ENCODE results near the gene PSMB2.

Gene PSMB2

DNA sequence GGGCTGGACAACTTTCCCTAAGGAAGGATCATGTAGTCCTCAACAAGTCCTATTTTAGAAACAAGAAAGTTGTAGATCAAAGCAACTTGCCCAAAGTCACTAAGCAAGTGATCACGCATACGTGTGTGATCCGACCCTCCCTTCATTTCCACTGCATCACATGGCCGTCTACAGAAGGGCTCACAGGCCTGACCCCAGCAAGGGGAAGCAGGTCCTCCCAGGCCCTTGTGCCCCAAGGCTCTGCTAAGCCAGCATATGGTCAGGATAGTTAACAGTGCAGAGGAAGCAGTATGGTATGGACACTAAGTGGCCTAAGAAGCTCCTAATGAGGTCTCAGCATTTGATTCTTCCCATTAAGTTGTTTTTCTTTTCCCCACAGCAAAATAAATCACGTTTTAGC lies 43.5 kb downstream of the PSMB2 start:
- TF ChIP-seq SNAI2 (CRISPR knock-in tag; IDR thresholded peaks at IDR 0.05), result no peak
- no peak for TF ChIP-seq ZNF565 (CRISPR knock-in tag; conservative IDR thresholded peaks at IDR 0.05; ENCODE audit: low read depth)
- TF ChIP-seq ZNF8 (CRISPR knock-in tag; IDR thresholded peaks at IDR 0.05), result no peak
- no peak for TF ChIP-seq TCF4 (CRISPR knock-in tag; IDR thresholded peaks at IDR 0.05; ENCODE audit: borderline replicate concordance)
- no peak for TF ChIP-seq TOX (CRISPR knock-in tag; IDR thresholded peaks at IDR 0.05; ENCODE audit: borderline replicate concordance)
- no peak for TF ChIP-seq GLIS3 (CRISPR knock-in tag; IDR thresholded peaks at IDR 0.05)
- TF ChIP-seq, protein P1, sequence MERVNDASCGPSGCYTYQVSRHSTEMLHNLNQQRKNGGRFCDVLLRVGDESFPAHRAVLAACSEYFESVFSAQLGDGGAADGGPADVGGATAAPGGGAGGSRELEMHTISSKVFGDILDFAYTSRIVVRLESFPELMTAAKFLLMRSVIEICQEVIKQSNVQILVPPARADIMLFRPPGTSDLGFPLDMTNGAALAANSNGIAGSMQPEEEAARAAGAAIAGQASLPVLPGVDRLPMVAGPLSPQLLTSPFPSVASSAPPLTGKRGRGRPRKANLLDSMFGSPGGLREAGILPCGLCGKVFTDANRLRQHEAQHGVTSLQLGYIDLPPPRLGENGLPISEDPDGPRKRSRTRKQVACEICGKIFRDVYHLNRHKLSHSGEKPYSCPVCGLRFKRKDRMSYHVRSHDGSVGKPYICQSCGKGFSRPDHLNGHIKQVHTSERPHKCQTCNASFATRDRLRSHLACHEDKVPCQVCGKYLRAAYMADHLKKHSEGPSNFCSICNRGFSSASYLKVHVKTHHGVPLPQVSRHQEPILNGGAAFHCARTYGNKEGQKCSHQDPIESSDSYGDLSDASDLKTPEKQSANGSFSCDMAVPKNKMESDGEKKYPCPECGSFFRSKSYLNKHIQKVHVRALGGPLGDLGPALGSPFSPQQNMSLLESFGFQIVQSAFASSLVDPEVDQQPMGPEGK (CRISPR knock-in tag; IDR thresholded peaks at IDR 0.05; ENCODE audit: borderline replicate concordance), result no peak
- no peak for TF ChIP-seq RARB (CRISPR knock-in tag; IDR thresholded peaks at IDR 0.05)
- no peak for TF ChIP-seq ZFP3 (CRISPR knock-in tag; IDR thresholded peaks at IDR 0.05)
- no peak for TF ChIP-seq OSR1 (CRISPR knock-in tag; IDR thresholded peaks at IDR 0.05)
- TF ChIP-seq, protein P2, sequence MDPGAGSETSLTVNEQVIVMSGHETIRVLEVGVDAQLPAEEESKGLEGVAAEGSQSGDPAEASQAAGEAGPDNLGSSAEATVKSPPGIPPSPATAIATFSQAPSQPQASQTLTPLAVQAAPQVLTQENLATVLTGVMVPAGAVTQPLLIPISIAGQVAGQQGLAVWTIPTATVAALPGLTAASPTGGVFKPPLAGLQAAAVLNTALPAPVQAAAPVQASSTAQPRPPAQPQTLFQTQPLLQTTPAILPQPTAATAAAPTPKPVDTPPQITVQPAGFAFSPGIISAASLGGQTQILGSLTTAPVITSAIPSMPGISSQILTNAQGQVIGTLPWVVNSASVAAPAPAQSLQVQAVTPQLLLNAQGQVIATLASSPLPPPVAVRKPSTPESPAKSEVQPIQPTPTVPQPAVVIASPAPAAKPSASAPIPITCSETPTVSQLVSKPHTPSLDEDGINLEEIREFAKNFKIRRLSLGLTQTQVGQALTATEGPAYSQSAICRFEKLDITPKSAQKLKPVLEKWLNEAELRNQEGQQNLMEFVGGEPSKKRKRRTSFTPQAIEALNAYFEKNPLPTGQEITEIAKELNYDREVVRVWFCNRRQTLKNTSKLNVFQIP (CRISPR knock-in tag; IDR thresholded peaks at IDR 0.05; ENCODE audit: borderline replicate concordance, low read depth), result no peak
- TF ChIP-seq PPARA (CRISPR knock-in tag; IDR thresholded peaks at IDR 0.05; ENCODE audit: borderline replicate concordance), result no peak
- TF ChIP-seq ESRRG (CRISPR knock-in tag; IDR thresholded peaks at IDR 0.05), result no peak
- no peak for TF ChIP-seq ARNTL (CRISPR knock-in tag; IDR thresholded peaks at IDR 0.05; ENCODE audit: borderline replicate concordance, low read depth)
- ATAC-seq, result no peak

DNA sequence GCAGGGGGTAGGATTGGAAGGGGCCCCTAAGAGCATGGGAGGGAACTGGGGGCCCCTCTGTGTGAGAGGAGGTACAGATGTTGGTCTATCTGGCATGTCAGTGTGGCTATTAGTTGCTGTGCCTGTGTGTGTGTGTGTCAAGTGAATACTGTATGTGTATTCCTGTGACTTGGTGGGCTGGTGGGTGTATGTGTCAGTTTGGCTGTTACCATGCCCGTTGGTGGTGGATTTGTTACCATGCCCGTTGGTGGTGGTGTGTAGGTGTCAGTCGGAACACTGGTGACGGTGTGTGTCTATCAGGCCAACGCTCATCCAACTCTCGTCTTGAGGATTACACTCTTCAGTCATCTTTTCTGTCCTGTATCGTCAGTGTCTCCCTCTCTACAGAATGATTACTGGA lies 45.6 kb downstream of the PSMB2 start:
- TF ChIP-seq CSDC2 (CRISPR knock-in tag; IDR thresholded peaks at IDR 0.05) (no peak), ZFP30 (CRISPR knock-in tag; IDR thresholded peaks at IDR 0.05) (no peak)
- ATAC-seq, result no peak

DNA sequence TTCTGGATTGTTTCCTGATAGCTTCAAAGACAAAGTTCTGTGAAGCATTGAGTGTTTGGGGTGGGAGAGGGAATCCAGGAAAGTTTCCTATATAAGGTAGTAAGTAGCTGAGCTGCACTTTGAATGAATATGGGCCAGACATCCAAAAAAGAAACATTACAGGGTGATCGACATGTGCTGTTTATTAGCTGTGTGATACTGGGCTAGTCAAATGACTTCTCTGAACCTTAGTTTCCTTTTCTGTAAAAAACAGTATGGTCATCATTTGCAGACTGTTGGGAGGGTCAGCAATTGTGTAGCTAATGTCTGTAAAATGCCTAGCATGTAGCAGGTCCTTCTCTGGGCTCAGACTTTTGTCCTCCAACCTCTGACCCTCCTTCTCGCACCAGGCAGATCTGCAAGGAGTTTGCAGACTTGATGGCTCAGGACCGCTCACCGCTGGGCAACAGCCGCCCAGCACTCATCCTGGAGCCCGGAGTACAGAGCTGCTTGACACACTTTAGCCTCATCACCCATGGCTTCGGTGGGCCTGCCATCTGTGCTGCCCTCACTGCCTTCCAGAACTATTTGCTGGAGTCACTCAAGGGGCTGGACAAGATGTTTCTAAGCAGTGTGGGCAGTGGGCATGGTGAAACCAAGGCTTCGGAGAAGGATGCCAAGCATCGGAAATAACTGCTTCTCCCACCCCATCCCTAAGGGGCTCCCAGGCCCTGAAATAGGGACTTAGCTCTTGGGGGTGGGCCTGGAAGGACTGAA lies 47.1 kb downstream of the PSMB2 start:
- TF ChIP-seq, protein P2 (CRISPR knock-in tag; IDR thresholded peaks at IDR 0.05; ENCODE audit: borderline replicate concordance, low read depth), result no peak
- no peak for ATAC-seq

DNA sequence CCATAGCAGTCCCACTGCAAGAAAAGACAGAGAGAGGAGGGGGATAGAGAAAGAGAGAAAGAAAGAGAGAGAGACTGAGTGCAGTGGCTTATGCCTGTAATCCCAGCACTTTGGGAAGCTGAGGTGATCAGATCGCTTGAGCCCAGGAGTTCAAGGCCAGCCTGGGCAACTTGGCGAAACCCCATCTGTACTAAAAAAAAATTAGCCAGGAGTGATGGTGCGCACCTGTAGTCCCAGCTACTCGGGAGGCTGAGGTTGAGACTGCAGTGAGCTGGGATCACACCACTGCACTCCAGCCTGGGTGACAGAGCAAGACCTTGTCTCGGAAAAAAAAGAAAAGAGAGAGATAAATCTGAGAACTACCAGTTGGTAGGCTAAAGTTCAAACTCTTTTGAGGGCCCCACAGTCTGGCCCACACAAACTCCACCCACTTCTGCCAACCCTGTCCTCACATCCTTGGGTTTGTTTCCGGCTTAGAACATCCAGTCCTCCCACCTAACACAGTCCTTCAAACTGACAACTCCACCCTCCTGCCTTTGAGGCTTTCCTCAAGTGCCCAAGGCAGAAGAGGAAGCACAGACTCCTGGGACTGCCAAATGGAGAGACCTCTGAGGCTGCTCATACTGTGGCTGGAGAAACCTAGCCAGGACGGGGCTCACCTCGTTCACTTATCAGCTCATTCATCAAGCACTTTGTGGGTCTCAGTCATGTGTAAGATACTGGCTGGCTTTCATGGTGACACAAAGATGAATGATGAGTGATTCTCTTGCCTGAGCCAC lies 48.1 kb downstream of the PSMB2 start:
- no peak for ATAC-seq
- TF ChIP-seq RARB (CRISPR knock-in tag; IDR thresholded peaks at IDR 0.05), result no peak
- TF ChIP-seq BACH2 (CRISPR knock-in tag; IDR thresholded peaks at IDR 0.05; ENCODE audit: borderline replicate concordance), result no peak
- no peak for TF ChIP-seq OSR1 (CRISPR knock-in tag; IDR thresholded peaks at IDR 0.05)
- TF ChIP-seq ARNTL (CRISPR knock-in tag; IDR thresholded peaks at IDR 0.05; ENCODE audit: borderline replicate concordance, low read depth), result no peak
- TF ChIP-seq TCF4 (CRISPR knock-in tag; IDR thresholded peaks at IDR 0.05; ENCODE audit: borderline replicate concordance), result no peak
- TF ChIP-seq GLIS3 (CRISPR knock-in tag; IDR thresholded peaks at IDR 0.05), result no peak
- no peak for TF ChIP-seq TOX (CRISPR knock-in tag; IDR thresholded peaks at IDR 0.05; ENCODE audit: borderline replicate concordance)
- TF ChIP-seq ZFP3 (CRISPR knock-in tag; IDR thresholded peaks at IDR 0.05), result no peak

DNA sequence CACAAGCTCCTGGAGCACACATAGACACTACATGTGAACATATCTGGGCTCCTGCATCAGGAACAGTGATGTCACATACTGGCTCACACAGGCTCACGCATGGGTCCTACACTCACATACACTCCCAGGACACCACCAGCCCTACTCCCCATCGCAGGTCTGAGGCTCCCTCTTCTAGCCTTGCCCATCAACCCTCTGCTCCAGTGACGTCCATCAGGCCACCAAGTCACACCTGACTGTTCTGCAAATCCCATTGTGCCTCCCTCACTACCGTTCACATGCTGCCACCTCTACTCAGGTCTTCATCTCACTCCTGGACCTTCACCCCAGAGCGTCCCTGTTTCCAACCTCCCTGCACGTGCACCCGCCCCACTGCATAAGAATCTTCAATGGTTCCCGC lies 50.1 kb downstream of the PSMB2 start:
- ATAC-seq, result no peak
- TF ChIP-seq OSR1 (CRISPR knock-in tag; IDR thresholded peaks at IDR 0.05), result no peak
- no peak for TF ChIP-seq PPARA (CRISPR knock-in tag; IDR thresholded peaks at IDR 0.05; ENCODE audit: borderline replicate concordance)
- TF ChIP-seq, protein P1 (CRISPR knock-in tag; IDR thresholded peaks at IDR 0.05; ENCODE audit: borderline replicate concordance), result no peak
- no peak for TF ChIP-seq ZNF8 (CRISPR knock-in tag; IDR thresholded peaks at IDR 0.05)
- TF ChIP-seq RARB (CRISPR knock-in tag; IDR thresholded peaks at IDR 0.05), result no peak
- TF ChIP-seq, protein P3, sequence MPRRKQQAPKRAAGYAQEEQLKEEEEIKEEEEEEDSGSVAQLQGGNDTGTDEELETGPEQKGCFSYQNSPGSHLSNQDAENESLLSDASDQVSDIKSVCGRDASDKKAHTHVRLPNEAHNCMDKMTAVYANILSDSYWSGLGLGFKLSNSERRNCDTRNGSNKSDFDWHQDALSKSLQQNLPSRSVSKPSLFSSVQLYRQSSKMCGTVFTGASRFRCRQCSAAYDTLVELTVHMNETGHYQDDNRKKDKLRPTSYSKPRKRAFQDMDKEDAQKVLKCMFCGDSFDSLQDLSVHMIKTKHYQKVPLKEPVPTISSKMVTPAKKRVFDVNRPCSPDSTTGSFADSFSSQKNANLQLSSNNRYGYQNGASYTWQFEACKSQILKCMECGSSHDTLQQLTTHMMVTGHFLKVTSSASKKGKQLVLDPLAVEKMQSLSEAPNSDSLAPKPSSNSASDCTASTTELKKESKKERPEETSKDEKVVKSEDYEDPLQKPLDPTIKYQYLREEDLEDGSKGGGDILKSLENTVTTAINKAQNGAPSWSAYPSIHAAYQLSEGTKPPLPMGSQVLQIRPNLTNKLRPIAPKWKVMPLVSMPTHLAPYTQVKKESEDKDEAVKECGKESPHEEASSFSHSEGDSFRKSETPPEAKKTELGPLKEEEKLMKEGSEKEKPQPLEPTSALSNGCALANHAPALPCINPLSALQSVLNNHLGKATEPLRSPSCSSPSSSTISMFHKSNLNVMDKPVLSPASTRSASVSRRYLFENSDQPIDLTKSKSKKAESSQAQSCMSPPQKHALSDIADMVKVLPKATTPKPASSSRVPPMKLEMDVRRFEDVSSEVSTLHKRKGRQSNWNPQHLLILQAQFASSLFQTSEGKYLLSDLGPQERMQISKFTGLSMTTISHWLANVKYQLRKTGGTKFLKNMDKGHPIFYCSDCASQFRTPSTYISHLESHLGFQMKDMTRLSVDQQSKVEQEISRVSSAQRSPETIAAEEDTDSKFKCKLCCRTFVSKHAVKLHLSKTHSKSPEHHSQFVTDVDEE (CRISPR knock-in tag; IDR thresholded peaks at IDR 0.05), result no peak
- no peak for TF ChIP-seq GLIS3 (CRISPR knock-in tag; IDR thresholded peaks at IDR 0.05)
- TF ChIP-seq TOX (CRISPR knock-in tag; IDR thresholded peaks at IDR 0.05; ENCODE audit: borderline replicate concordance), result no peak
- TF ChIP-seq ZNF565 (CRISPR knock-in tag; conservative IDR thresholded peaks at IDR 0.05; ENCODE audit: low read depth), result no peak
- no peak for TF ChIP-seq ISL1 (CRISPR knock-in tag; IDR thresholded peaks at IDR 0.05)
- TF ChIP-seq ESRRG (CRISPR knock-in tag; IDR thresholded peaks at IDR 0.05), result no peak
- TF ChIP-seq TCF4 (CRISPR knock-in tag; IDR thresholded peaks at IDR 0.05; ENCODE audit: borderline replicate concordance), result no peak

All from SK-N-SH treated with all-trans-retinoic acid at 6 μM for 48 hours (cell line).